Measurements from ENCODE around the gene ZC3H13.

The ZC3H13 gene

DNA sequence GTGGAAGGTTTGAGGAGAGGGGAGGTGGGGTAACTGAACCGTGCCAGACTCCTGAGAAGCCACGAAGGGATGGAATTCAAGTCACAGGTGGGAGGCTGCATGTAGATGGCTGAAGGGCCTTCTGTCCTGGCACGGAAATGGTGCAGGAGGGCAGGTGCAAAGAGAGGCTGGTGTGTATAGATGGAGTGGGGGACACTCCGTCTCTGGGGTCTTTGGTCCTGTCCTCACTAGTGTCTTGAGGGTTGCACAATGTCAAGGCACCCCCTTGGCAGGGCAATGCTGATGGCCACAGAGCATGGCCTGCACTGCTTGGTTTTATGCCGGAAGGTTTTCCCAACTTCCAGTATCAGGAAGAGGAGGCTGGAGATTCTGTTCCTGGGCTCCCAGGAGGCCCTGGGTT, 118.3 kb downstream of the ZC3H13 start:
- no peak for DNase-seq

- no peak for DNase-seq
Measured at GRCh38 chr13:45933203-45933908, 119.2 kb downstream of the ZC3H13 start.

- peak; percentile 61 for DNase-seq
Measured at GRCh38 chr13:45932676-45933075, 119.9 kb downstream of the ZC3H13 start.

DNA sequence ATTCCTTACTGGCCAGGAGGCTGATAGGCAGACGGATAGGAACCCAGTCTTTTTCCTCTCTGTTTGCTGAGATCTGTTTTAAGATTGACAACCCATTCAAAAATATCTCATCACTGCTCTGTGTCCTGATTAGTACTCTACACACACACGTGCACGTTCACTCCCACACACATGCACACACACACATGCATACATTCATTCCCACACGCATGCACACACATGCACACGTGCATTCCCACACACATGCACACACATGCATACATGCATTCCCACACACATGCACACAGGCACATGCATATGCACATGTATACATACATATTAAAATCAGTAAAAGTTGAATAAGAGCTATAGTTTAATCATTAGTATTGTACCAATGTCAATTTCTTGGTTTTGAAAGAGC, 120.4 kb downstream of the ZC3H13 start:
- DNase-seq = no peak

GRCh38 chr13:45931211-45931610, 121.3 kb downstream of the ZC3H13 start:
- DNase-seq = no peak

DNA sequence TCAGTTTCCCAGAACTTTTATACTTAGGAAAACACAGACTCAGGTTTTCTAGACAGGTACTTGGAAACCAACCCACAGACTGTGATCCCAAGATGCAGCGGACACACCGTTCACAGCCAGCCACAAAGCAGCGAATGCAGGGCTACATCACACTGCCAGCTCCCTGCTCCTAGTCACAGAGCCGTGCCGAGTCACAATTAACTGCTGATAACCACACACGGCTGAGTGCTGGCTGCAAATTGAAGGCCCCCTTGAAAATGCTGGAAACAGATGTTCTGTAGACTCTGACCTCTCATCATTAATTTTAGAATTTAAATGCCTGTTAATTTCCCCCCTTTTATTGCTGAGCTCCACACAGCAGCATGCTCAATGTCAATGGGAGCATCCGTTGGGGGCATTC, 122.4 kb downstream of the ZC3H13 start:
- no peak for DNase-seq

DNA sequence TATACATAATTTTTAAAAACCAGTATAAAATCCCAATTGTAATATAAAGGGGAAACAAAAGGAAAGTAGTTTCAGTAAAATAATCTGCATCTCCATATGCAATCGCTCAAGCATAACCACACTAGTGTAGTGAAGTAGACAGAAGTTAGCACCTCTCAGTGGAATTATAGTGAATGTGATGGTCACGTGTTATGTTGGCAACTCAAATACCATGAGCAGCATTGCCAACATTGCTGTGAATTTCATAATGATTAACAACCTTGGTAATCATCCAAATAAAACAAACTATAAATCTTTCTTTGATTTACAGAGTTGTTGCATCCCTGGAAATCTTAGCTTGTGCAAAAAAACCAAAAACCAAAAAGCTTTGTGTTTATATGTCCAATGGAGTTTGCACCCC, 123.7 kb downstream of the ZC3H13 start:
- no peak for DNase-seq

DNA sequence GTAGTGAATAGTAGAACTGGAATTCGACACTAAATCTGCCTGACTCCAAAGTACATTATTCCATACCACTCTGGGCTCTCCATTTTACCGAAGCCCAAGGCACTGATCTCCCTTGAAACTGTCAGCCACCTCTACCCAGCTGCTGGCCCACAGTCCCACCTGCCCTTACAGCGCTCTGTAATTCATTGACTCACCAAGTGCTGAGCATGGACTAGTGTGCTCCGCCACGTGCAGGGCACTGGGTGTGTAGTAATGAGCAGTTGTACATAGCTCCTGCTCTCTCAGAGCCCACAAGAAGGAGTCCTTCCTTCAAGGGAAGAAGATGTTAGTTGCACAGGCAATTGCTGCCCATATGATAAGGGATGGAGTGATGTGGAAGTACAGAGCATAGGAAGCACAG, 124.4 kb downstream of the ZC3H13 start:
- DNase-seq = no peak

- DNase-seq = no peak
Measured at GRCh38 chr13:45926741-45927140, 125.8 kb downstream of the ZC3H13 start.

- DNase-seq = peak in 1 of 2 experiments; percentile 9
Measured at GRCh38 chr13:45925151-45925550, 127.4 kb downstream of the ZC3H13 start.

GRCh38 chr13:45921162-45921736, 131.3 kb downstream of the ZC3H13 start:
- DNase-seq = no peak

GRCh38 chr13:45918597-45918996, 133.9 kb downstream of the ZC3H13 start:
- no peak for DNase-seq

DNA sequence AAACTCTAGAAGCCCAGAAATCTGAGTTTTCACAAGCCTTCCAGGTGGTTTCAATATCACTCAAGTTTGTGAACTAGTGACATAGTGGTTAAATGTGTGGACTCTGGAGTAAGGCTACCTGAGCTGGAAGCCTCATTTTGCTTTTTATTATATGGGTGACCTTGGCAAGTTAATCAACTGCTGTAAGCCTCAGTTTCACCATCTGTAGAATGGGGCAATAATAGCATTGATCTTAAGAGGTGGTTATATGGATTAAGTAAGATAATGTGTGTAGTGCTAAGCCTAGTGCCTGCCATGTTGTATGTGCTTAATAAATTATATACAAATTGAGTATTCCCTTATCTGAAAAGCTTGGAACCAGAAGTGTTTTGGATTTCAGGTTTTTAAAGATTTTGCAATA, 135.5 kb downstream of the ZC3H13 start:
- DNase-seq = no peak

DNA sequence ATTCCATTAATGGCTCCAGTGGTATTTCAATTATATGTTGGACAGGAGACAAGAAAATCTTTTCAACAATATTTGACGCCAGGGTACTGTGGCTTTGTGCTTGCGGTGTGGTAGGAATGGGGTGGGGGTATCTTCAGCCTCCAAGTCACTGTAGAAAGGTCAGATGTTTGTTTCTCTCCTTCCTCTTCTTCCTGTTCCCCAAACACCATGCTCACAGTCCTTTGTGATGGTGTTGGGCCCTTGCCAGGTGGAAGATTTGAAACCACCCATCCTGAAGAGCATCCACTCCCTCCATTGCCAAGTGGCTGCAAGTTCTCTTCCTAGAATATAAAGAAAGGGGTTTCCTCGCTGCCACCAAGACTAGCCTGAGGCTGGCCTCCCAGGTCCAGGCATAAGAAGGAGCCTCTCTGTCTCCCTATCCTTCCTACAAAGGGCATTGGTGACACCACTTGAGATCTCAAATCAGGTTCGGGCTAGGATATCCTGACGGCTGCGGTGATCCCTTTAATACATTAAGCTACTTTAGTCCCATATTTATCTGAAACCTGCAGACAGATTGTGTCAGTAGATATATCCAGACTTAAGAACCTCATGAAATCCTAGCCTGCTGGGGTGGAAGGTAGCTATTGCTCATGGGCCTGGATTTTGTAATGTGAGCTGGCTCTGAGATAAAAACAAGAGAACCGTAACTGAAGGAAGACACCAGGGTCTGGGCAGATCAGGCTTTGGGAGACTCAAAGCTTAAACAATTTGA, 136.7 kb downstream of the ZC3H13 start:
- DNase-seq = no peak

- no peak for DNase-seq
Measured at GRCh38 chr13:45909673-45910072, 142.9 kb downstream of the ZC3H13 start.

DNA sequence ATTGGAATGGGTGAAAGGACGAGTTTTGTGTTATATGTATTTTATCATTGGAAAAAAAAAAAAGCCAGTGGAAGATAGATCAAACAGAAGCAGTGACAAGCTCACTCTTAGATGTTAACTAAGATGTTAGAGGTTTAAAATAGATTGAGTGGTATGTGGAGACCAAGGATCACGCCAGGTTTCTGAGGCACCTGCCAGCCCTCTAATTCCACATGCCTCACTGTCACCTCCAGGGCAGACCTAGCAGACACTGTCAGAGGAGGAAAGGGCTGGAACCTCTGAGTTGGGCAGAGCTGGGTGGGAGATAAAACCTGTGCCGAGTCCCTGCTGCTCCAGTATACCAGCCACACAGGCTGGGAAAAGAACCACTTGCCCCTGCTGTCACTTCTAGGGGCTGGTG, 143.5 kb downstream of the ZC3H13 start:
- DNase-seq = no peak

- no peak for DNase-seq
Measured at GRCh38 chr13:45907503-45907902, 145.0 kb downstream of the ZC3H13 start.

Measured in Kasumi-1 (cell line).